ENCODE results near the gene P2RY11.
A peak's percentile ranks its signal among the peaks of the same experiment; 100 is the strongest.

The P2RY11 gene

DNA sequence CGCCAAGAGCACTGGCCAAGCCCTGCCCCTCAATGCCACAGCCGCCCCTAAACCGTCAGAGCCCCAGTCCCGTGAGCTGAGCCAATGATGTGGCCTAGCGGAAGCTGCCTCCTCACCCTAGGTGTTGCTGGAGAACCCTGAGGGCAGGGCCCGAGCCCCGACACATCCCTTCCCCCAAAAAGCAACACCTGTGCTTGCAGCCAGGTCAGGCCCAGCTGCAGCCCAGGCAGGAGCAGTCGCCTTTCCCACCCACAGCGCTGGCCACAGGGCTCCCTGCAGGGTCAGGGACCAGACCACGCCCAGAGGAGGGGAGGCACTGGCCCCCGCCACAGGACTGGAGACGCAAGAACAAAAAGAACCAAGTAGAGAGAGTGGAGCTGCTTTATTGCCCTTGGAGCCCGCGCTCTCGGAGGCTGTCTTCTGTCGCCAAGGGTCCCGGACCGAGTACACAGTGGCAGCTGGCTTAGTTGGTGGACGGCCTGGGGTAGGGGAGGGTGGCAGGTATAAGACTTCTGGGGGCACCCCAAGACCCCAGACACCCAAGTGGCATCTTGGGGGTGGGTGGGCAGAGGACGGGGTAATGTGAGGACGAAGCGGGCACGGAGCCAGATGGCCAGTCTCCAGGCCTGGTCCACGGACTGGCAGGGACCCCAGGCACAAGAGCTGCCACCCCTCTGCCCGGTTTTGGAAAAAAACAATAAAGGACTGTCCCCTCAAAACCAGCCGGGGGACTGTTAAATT, 3.3 kb downstream of the P2RY11 start:
- peak; percentile 48 for DNase-seq

DNA sequence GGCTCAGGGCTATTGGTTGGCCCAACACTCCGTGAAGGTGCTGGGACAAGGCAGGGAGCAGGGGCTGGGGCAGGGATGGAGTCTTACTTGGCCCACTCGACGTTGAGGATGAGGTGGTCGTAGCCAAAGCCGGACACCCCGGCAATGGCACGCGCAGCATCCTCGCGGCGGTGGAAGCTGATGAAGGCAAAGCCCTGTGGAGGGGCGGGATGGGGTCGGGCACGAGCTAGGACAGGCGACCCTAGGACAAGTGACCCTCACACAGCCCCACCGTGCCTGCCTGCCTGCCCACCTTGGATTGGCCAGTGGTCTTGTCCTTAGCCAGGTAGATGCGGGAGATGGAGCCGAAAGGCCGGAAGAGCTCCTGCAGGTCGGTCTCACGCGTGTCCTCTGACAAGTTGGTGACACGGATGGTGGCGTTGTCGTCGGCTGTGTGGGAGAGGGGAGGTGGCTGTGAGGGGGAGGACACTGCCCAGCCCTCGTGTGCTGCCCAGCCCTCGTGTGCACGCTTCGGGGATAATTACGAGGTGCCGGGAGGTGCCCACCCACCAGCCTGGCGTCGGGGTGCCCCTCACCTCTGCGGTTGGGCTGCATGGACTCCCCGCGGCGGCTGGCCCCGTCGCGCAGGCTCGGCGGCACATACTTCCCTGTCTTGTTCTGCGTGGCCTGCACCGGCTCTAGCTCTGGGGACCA, 4.0 kb downstream of the P2RY11 start:
- peak; percentile 40 for DNase-seq

DNA sequence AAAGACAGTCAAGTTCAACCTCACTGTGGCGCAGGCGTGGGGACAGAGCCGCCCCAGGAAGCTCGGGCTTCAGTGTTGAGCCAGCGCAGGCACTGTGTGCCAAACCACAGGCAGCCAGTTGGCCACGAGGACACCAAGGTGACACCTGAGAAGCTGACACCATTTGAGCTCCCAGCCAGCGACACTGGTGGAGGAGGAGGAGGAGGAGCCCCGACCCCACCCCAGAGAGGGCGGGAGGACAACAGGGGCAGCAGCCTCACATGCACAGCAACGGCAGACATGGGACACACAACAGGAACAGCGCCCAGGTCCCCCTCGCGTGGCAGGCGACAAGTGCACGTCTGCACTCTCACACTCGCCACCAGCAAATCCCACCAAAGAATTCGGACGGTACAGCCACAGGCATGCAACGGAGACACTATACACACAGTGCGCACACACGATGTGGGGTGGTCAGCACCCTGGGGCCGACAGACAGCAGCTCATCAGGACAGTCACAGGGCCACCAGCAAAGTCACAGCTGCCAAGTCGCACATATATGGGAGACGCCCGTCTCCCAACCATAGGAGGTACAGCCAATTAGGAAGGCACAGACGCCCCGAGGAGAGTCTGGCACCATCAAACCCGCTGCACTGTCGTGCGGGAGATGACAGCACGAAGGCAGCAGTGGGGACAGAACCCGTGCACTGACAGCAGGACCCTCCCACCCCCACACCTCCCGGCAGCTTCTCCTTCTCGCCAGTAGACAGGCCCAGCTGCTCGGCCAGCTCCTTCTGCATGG, 4.8 kb downstream of the P2RY11 start:
- peak; percentile 45 for DNase-seq

DNA sequence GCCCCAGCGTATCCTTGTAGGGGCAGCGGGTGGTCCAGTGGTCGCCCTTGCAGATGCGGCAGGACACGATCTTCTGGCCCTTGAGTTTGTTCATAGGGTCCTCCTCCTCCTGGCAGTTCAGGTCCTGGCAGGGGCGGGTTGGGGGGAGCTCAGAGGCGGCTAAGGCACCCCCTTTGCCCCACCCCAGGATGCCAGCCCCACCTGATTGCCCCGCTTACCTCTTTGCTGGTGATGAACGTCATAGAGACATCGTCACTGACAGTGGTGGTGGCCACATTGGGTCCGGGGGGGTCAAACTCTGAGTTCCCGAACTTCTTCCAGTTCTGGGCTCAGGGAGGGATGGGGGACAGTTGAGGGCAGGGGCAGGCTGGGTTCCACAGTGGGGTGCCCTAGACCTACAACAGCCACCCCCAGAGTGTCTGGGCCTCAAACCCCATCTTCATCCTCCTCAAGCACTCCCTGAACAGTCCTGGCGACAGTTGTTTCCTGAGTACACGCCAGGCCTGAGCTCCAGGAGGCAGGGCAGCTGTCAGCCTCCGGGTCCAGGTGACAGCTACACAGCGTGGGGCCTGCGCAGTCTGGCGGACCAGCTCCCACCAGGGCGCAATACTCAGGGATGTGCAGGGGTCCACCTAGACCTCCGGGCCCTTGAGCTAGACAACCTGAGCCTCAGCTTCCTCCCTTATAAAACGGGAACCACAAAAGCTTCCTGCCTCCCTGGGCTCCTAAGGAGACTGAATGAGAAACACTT, 5.5 kb downstream of the P2RY11 start:
- DNase-seq: no peak

DNA sequence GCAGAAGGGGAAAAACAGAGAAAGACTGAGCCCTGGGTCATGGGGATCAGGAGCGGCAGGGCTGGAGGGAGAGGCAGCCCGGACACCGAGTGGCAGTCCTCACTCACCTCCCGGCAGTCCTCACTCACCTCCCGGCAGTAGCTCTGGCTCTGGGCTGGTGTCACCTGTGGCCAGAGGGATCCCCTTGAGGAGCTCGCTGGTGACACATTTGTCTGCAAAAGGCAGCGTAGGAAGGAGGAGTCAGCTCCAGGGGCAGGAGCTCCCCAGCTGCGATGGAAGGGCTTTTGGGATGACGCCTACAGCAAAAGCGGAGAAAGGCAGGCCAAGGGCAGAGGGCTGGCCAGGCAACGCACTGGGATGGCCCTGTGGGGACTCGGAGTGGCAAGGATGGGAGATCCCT, 7.5 kb downstream of the P2RY11 start:
- no peak for DNase-seq

DNA sequence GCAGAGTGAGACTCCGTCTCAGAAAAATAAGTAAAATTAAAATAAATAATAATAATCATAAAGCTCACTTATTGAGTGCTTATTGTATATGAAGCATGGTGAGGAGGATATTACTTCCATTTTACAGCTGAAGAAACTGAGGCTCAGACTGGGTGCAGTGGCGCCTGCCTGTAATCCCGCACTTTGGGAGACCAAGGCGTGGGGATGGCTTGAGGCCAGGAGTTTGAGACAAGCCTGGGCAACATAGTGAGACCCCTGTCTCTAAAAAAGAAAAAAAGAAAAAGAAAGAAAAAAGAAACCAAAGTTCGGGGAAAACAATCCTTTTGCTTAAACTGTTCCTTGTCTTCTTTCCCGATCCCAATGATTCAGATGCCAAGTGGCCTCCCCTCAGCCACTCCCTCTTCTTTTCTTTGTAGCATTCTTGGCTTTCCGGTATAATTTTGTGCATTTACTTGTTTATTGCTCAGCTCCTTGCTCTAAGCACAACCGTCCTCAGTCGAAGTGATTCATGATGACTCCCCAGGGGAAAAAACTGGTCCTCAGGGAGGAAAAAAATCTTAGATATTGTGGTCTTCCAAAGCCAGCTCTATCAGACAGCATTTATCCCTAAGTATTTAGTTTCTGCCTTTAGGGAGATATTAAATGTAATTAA, 9.2 kb downstream of the P2RY11 start:
- DNase-seq: no peak

DNA sequence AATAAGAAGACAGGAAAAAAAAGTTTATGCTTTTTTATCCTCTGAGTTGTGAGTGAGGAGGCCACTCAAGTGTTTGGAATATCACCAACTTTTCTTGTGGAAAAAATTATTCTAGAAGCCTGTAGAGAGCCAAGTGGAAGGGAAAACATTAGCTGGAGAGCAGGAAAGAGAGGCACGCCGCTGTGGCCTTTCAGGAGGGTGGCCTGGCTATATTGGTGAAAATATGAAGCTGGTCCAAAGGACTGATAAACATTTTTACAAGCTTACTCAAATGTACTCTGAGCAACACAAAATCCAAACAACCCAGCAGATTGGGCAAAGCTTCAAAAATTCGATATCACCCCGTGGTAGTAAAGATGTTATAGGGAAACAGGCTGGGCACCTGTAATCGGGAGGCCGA, 10.6 kb downstream of the P2RY11 start:
- DNase-seq: no peak

DNA sequence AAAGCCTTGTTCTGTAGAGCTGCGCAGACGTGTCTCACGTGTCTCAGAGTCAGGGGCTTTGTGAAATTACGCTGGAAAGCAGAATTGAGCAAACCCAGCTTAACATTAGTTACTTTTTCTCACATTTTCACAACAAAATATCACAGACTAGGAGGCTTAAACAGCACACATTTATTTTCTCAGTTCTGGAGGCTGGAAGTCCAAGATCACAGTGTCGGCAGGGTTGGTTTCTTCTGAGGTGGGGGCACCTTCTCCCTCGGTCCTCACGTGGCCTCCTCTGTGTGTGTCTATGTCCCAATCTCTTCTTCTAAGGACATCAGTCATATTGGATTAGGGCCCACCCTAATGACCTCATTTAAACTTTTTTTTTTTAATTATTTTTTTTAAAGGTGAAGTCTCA, 12.9 kb downstream of the P2RY11 start:
- no peak for DNase-seq

DNA sequence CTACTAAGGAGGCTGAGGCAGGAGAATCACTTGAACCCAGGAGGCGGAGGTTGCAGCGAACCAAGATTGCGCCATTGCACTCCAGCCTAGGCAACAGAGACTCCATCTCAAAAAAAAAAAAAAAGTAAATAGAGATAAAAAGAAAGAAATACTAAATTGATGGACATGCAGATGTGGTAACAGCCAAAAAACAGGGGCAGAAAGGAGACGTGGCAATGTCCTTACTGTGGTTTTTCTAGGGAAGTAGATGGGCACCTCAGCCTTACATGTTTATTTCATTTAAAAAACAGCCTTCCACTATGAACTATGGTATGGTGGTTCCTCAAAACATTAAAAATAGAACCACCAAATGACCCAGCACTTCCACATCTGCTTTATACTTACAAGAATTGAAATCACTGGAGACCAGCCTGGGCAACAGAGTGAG, 14.7 kb downstream of the P2RY11 start:
- no peak for DNase-seq

DNA sequence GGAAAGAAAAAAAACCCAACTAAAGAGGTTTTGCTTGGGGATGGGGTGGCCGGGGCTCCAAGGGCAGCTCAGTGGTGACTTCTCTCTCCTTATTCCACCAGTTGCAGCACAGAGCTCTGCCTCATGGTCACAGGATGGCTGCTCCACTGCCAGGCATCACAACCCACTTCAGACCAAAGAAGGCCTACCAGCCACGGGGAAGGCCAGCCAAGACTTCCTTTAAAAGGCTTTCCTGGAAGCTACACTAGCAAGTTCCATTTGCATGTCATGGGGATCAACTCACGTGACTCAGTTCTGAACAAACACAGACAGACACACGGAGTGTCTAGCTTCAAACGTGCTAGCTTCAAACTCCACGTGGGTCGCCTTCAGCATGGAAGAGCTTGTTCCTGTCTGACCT, 21.4 kb downstream of the P2RY11 start:
- DNase-seq: no peak

DNA sequence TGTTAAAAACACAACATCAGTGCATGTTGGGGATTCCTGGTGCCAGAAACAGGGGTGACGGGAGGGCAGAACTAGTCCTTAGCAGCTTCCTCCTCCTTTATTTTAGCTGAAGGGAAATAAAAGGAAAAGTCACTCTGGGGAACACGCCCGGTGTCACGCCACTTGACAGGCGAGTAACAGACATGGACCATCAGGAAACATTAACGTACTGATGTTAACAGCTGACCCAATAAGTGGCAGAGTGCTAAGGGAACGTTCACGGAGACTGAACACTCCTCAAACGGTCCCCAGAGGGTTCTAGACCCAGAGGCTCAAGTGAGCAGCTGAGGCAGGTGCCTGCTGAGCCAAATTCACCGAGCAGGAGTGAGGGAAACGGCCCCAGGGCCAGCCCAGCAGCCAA, 22.1 kb downstream of the P2RY11 start:
- no peak for DNase-seq

DNA sequence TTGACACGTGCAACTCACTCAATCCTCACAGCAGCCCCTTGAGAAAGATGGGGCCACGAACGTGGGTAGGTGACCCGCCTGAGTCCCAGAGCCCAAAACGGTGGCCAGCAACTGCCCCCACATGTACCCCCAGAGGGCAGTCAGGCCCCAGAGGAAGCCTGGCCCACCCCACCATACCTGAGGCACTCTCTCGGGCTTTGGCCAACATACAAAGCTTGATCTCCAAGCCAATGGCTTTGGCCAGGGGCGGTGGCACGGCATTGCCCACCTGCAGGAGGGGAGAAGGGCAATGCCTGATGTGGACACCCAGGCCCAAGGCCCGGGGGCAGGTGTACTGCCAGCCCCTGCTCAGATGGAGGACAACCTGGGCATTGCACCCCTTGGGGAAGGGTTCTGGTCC, 22.5 kb downstream of the P2RY11 start:
- DNase-seq: no peak

DNA sequence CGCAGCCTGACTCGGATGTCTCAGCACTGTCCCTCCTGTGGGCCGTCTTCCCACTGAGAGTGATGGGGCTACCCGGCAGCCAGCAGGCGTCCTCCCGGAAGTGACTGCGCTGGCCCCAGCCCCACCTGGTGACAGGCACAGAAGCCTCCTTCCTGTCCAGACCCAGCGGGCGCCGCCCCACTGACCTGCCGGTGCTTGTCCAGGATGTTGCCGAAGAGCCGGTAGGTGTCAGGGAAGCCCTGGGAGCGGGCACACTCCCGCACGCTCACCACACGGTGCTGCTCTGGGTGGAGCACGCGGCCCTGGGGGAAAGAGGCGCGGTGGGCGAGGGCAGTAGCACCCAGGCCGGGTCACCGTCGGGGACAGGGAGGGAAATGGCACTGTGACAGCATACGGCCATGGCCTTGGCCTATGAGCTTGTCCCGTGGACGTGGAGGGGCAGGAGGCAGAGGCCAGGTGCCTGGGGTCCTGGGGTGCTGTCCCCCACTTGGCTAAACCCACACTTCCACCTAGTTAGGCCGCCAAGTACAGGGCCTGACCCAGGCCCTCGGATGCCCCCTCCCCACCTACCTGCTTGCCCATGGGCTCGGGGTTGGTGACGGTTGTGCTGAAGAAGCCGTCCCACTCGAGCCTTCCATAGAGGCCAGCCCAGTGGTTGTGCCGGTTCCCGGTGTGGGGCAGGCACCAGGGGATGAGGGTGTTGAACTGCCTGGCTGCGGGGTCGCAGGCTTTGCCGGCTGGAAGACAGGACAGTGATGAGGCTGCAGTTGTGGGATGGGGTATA, 24.2 kb downstream of the P2RY11 start:
- no peak for DNase-seq

DNA sequence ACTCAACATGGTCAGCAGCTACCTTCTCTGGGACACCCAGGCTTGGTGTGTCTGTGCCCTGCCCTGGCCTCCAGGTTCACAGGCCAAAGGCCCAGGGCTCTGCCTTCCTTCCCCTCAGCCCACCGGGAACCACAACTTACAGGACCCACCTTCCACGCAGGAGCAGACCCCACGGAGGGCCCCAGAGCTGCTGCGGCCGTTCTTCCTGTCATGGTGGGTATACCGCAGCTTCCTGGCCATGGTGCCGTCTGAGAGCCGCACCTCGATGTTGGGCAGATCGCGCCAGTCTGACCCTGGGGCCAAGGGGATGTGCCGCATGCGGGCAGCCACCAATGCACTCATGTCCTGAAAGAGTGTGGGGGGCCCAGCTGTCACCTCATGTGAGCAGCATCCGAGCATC, 25.4 kb downstream of the P2RY11 start:
- no peak for DNase-seq

DNA sequence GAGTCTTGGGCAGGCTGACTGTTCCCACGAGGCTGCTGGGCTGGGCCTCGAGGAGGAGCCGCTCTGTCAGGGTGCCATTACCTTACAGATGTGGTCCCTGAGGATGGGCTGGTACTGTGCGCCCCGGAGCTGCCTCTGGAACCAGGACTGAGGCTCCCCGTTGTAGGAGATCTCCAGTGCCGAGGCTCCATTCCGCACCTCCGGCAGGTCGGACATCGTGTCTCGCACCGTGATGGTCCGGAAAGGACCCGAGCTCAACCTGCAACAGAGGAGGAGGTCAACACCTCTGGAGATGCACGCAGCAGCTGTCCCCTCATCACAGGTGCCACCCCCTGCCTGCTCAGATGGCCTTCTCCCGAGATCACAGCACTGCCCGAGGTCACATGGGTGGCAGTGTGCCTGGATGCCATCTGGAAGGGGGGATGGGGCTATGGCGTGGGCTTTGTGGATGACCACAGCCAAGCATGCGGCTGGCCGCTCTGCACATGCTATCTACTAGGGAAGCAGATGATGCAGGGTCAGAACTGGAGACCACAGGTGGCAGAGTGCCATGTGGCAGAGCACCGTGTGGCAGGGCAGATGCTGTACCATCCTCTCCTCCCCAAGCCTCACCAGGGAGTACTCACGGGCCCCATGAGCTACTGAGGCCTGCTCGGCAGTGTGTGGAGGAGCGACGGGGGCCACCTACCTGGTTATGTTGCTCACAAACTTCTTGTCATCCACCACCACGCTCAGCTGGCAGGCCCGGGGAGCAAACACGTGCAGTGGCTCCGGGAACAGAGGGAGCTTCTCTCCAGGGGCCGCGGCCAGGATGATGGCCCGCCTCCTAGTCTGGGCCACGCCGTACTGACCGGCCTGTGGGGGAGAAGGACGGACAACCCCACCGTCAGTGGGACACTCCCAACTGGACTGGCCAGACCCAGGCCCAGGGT, 26.5 kb downstream of the P2RY11 start:
- no peak for DNase-seq

DNA sequence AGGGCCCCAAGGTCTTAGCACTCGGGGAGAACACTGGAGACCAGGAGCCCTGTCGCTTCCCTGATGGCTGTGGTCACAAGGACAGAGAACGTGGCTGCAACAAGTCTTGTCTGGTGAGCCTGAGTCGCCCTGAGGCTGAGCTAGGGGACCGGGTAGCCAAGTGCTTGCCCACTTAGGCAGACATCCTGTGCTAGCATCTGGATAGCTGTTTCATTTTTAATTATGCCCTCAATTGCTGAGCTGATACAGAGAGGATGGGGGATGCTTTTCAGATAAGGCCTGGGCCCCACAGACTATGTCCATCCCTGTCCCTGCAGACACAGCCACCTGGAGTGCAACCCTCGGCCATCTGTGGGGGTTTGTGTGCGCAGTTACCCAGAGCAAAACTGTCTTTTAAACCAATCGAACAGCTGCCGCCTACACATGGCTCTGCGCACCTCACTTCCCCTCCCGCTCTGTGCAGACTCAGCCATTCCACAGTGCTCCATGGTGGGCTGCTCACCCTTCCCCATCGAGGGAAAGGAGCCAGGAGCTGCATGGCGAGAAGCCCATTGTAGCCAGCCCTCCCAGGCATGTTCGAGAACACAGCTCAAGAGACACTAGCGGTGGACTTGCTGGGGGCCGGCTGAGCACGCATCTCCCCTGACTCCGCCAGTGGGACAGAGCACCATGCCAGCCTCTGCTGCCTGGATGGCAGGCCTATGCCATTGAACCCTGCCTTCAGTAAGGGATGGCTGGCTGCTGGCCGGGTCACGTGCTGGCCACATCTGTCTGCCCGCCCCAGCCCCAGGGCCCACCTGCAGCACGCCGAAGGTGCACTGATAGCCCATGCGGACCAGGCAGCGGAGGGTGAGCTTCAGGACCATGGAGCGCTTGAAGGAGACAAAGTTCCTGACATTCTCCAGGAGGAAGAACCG, 27.6 kb downstream of the P2RY11 start:
- no peak for DNase-seq

DNA sequence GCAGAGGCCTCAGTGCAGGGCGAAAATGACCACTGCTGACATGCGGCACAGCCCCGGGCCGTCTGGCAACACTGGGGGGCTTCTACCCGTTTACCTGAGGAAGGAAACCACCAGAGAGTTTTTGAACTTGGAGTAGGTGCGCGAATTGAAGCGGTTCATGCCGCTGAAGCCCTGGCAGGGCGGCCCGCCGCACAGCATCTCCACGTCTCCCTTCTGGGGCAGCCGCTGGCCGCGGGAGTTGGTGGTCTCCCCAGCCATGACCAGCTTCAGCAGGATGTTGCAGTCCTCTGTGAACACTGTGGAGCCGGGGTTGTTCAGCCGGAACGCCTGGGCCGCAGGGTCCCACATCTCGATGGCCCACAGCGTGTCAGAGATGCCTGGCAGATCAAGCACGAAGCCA, 28.5 kb downstream of the P2RY11 start:
- DNase-seq: no peak

DNA sequence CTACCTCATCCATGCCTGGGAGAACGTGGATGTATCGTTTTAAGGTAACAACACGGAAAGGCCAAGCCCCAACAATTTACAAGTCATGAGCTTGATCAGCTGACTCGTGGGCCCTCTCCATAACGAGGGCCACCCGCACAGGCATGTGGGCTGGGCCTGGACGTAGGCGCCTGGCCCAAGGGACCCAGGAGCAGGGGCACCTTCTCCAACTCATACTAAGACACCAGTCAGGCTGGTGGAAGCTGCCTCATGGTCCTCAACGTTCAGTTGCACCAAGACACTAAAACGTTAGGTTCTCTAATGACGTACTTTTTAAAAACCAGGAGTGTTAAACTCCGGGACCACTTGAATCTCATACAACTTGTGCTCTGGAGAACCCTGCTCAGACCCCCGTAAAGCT, 30.0 kb downstream of the P2RY11 start:
- DNase-seq: no peak

DNA sequence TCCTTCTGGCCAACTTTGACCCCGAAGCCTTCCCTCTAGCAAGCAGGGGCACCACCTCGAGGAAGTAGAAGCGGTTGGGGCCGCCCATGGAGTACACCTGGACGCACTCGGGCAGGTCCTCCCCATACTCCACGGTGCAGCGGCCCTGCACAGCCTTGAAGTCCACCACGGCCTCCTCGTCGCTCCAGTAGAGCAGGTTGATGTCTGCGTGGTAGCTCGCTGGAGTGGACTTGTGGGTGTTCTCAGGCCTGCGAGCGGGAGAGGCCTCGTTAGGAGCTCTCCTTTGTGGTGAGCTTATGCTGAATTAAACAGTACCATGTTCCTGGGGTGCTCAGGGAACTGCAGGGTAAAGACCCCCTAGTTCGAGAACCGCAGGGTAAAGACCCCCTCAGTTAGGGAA, 30.5 kb downstream of the P2RY11 start:
- DNase-seq: no peak

All from activated CD4-positive, alpha-beta T cell treated with anti-CD3 and anti-CD28 coated beads for 48 hours (primary cell).